Measurements from ENCODE around the gene BBOX1.

DNA sequence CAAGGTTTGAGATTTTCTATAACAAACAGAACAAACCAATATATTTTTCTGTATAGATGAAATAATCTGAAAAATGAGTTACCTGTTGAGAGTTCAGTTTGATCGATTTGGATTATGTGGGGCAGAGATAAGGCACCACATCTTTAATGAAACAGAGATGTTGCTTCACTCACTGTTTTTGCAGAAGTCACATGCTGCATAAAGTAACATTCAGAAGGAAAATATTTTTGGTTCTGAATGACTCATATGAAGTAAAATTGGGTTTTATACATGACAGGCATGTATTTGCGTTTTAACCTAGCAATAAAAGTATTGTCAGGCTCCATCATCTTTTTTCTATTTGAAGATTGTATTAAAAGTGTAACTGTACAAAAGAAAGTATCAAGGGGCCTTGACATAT is 77.8 kb downstream of the BBOX1 start:
- TF ChIP-seq, protein P1, sequence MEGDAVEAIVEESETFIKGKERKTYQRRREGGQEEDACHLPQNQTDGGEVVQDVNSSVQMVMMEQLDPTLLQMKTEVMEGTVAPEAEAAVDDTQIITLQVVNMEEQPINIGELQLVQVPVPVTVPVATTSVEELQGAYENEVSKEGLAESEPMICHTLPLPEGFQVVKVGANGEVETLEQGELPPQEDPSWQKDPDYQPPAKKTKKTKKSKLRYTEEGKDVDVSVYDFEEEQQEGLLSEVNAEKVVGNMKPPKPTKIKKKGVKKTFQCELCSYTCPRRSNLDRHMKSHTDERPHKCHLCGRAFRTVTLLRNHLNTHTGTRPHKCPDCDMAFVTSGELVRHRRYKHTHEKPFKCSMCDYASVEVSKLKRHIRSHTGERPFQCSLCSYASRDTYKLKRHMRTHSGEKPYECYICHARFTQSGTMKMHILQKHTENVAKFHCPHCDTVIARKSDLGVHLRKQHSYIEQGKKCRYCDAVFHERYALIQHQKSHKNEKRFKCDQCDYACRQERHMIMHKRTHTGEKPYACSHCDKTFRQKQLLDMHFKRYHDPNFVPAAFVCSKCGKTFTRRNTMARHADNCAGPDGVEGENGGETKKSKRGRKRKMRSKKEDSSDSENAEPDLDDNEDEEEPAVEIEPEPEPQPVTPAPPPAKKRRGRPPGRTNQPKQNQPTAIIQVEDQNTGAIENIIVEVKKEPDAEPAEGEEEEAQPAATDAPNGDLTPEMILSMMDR (IDR thresholded peaks at IDR 0.05), result no peak
- TF ChIP-seq POLR2A (IDR thresholded peaks at IDR 0.05), result no peak
